ENCODE data around the gene DKK2. TPM values are rescaled to one million over a fixed set of nuclear protein-coding genes. Genes with fewer than 3 reads are reported as not detected.

DKK2 gene
- total and polyA plus RNA-seq, 2 experiments from 2014 or later = 3.2 to 4.3 TPM

DNA sequence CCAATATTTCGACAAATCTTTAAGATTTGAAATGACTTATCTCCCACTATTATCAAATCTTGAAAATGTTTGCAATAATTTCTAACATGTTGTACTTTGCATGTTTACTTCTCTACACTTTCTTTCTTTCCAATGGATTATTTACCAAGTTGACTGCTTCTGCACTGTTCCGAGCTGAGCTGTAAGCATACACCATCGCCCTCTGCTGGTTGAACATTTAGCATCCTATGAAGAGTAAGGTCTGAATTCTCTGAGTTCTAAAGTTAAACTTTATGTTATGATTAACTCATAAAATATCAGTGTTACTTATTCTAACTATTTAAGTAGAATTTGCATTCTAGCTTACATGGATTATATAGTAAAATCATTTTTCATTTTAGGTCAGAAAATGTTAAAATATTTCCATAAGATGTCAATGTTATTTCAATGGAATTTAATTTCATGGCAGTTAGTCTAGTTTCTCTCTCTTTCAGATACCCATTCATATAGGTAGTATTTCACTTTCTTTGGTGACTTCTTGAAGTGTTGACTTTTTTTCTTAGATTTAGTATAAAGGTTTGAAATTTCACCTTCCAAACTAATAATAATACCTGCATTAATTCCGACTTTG lies 137.4 kb downstream of the DKK2 start:
- Histone ChIP-seq H4K20me1 (ENCODE audit: insufficient read depth) (no peaks in the 10 kb centered on the region), H3K9ac (no peak overlapping the region), H3K4me3 (no peak overlapping the region), H3K9me3 (ENCODE audit: low read depth) (no peaks in the 10 kb centered on the region), H3K27ac (no peak overlapping the region), H3K4me2 (ENCODE audit: unreplicated experiment) (no peak overlapping the region), H3K79me2 (ENCODE audit: insufficient read depth) (no peaks in the 10 kb centered on the region), H2AFZ (no peak overlapping the region), H3K27me3 (replicated peaks; ENCODE audit: insufficient read depth) (no peaks in the 10 kb centered on the region), H3F3A (ENCODE audit: insufficient read depth) (no peaks in the 10 kb centered on the region), H3K36me3 (ENCODE audit: low read depth) (no peaks in the 10 kb centered on the region), H3K9me2 (ENCODE audit: insufficient read depth) (no peaks in the 10 kb centered on the region), H3K4me1 (ENCODE audit: insufficient read depth) (no peaks in the 10 kb centered on the region)
- in situ Hi-C loops (cut with MboI) = no loop called here
- 48 to 49% methylated on average over 4 of the region's 4 CpGs for WGBS, 2 experiments (ENCODE audit: low coverage in 1 of 2, low lambda C conversion rate in 2 of 2, missing lambda C conversion rate in 2 of 2)
- peak; percentile 84 for DNase-seq
- TF ChIP-seq EZH2 (IDR thresholded peaks at IDR 0.05; ENCODE audit: insufficient read depth, poor library complexity, severe bottlenecking) = no peak
- TF ChIP-seq EZH2phosphoT487 (IDR thresholded peaks at IDR 0.05; ENCODE audit: insufficient read depth, low read depth) = no peak

DNA sequence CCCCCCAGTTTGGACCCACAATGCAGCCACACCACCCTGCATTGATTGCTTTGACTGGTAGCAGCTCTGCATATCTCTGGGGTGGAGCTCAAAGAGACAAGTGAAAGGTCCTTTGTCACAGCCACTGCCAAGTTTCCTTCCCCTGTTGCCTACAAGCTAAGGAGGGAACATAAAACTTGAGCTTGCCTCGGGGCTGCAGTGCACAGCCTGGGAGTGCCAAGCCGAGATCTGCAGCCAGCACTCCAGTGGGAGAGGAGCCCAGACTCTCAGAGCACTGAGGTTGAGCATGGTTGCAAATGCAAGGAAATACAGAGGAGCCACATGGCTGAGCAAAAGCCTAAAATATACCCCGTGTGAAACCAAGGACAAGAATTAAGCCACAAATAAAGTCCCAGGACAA lies 142.2 kb downstream of the DKK2 start:
- H3K4me1 ChIP-seq (ENCODE audit: insufficient read depth) = no peaks in the 10 kb centered on the region

DNA sequence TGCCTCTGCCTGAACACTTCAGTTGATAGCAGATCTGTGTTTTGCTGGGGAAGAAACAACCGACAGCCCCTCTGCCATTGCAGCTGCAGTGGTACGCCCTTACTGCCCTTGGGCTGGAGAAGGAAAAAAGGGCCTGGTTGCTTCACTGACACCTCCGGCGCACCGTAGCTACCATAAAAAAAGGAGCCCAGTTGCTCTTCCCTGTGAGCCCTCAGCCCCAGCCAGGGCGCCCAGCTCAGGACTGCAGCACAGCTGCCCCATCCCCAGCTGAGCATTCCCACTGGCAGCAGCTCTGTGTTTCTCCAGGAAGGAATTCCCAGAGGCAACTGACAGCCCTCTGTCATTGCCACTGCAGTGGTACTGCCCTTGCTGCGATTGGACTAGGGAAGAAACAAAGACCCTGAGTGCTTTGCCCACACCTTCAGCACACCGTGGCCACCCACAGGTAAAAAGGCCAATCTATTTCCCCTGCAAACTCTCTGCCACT lies 142.7 kb downstream of the DKK2 start:
- Histone ChIP-seq H3K4me3 (no peak overlapping the region), H3K4me1 (ENCODE audit: insufficient read depth) (no peaks in the 10 kb centered on the region), H3K4me2 (ENCODE audit: unreplicated experiment) (no peak overlapping the region), H3K9me3 (ENCODE audit: low read depth) (no peaks in the 10 kb centered on the region), H3K27ac (no peak overlapping the region), H4K20me1 (ENCODE audit: insufficient read depth) (no peaks in the 10 kb centered on the region), H3F3A (ENCODE audit: insufficient read depth) (no peaks in the 10 kb centered on the region), H2AFZ (no peak overlapping the region), H3K27me3 (replicated peaks; ENCODE audit: insufficient read depth) (no peaks in the 10 kb centered on the region), H3K9ac (no peak overlapping the region), H3K79me2 (ENCODE audit: insufficient read depth) (no peaks in the 10 kb centered on the region), H3K36me3 (ENCODE audit: low read depth) (no peaks in the 10 kb centered on the region), H3K9me2 (ENCODE audit: insufficient read depth) (peaks cover 5% of the 10 kb centered on the region; the same call in 1 of the 2 replicates)
- in situ Hi-C loops (cut with MboI) = no loop called here
- DNase-seq = no peak
- 79 to 81% methylated on average over 8 of the region's 8 CpGs for WGBS, 2 experiments (ENCODE audit: low coverage in 1 of 2, low lambda C conversion rate in 2 of 2, missing lambda C conversion rate in 2 of 2)
- TF ChIP-seq EZH2 (IDR thresholded peaks at IDR 0.05; ENCODE audit: insufficient read depth, poor library complexity, severe bottlenecking) (no peak), EZH2phosphoT487 (IDR thresholded peaks at IDR 0.05; ENCODE audit: insufficient read depth, low read depth) (no peak)

More for the DNA sequence above, 142.2 kb downstream of the DKK2 start:
- Histone ChIP-seq H2AFZ (no peak overlapping the region), H3K36me3 (ENCODE audit: low read depth) (no peaks in the 10 kb centered on the region), H3K27me3 (replicated peaks; ENCODE audit: insufficient read depth) (no peaks in the 10 kb centered on the region), H4K20me1 (ENCODE audit: insufficient read depth) (no peaks in the 10 kb centered on the region), H3K27ac (no peak overlapping the region), H3K4me3 (no peak overlapping the region), H3K4me2 (ENCODE audit: unreplicated experiment) (no peak overlapping the region), H3K9me3 (ENCODE audit: low read depth) (no peaks in the 10 kb centered on the region), H3F3A (ENCODE audit: insufficient read depth) (no peaks in the 10 kb centered on the region), H3K79me2 (ENCODE audit: insufficient read depth) (no peaks in the 10 kb centered on the region), H3K9ac (no peak overlapping the region), H3K9me2 (ENCODE audit: insufficient read depth) (peaks cover 5% of the 10 kb centered on the region; the same call in 1 of the 2 replicates)
- in situ Hi-C loops (cut with MboI) = no loop called here
- 0 to 4% methylated on average over 3 of the region's 3 CpGs for WGBS, 2 experiments (ENCODE audit: low coverage in 1 of 2, low lambda C conversion rate in 2 of 2, missing lambda C conversion rate in 2 of 2)
- TF ChIP-seq EZH2 (IDR thresholded peaks at IDR 0.05; ENCODE audit: insufficient read depth, poor library complexity, severe bottlenecking) (no peak), EZH2phosphoT487 (IDR thresholded peaks at IDR 0.05; ENCODE audit: insufficient read depth, low read depth) (no peak)
- DNase-seq = no peak

DNA sequence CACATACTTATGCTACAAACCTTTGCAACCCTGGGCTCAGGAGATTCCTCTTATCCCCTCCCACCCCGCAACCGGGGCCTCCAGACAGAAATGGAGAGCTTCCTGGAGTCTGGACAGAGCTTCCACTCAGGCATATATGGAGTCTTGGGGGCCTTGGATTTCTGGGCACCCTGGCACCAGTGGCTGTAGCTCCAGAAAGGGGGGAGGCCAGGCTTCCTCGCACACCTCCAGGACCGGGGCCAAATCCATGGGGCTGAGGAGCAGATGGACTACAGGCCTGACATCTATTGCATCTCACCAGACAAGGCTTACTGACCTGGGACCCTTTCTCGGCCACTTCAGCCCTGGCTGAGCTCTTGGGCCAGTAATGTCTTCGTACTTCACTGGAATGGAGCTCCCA lies 143.3 kb downstream of the DKK2 start:
- Histone ChIP-seq H3K9me3 (ENCODE audit: low read depth) (no peaks in the 10 kb centered on the region), H2AFZ (no peak overlapping the region), H3K9ac (no peak overlapping the region), H3F3A (ENCODE audit: insufficient read depth) (no peaks in the 10 kb centered on the region), H3K36me3 (ENCODE audit: low read depth) (no peaks in the 10 kb centered on the region), H3K27ac (no peak overlapping the region), H3K4me2 (ENCODE audit: unreplicated experiment) (no peak overlapping the region), H3K27me3 (replicated peaks; ENCODE audit: insufficient read depth) (no peaks in the 10 kb centered on the region), H3K79me2 (ENCODE audit: insufficient read depth) (no peaks in the 10 kb centered on the region), H3K4me1 (ENCODE audit: insufficient read depth) (no peaks in the 10 kb centered on the region), H4K20me1 (ENCODE audit: insufficient read depth) (no peaks in the 10 kb centered on the region), H3K4me3 (no peak overlapping the region), H3K9me2 (ENCODE audit: insufficient read depth) (peaks cover 5% of the 10 kb centered on the region; the same call in 1 of the 2 replicates)
- in situ Hi-C loops (cut with MboI) = no loop called here
- DNase-seq = no peak
- WGBS, 2 experiments (ENCODE audit: low coverage in 1 of 2, low lambda C conversion rate in 2 of 2, missing lambda C conversion rate in 2 of 2) = 92 to 99% methylated on average over 6 of the region's 6 CpGs
- TF ChIP-seq EZH2phosphoT487 (IDR thresholded peaks at IDR 0.05; ENCODE audit: insufficient read depth, low read depth) = no peak
- TF ChIP-seq EZH2 (IDR thresholded peaks at IDR 0.05; ENCODE audit: insufficient read depth, poor library complexity, severe bottlenecking) = no peak
